Prostate gland (tissue), 2 donors: Measurements from ENCODE around the gene MRPL48.

ENCODE experiments used
- CTCF ChIP-seq, 4 experiments: fragments of 200-600 bp in 2 of 4; fragments of 450-650 bp in 2 of 4; sonication (generic) in 2 of 4; IDR thresholded peaks; 1 replicate in 3 of 4; 2 replicates in 1 of 4; pipeline ENCODE4 v1.5.1; 2016 to 2019; ENCODE audit warnings: antibody characterized with exemption in 4 of 4, mild to moderate bottlenecking in 2 of 4, moderate library complexity in 2 of 4
- POLR2A ChIP-seq: fragments of 450-650 bp; IDR thresholded peaks from one replicate; pipeline ENCODE4 v1.6.1; 2016; ENCODE audit warnings: antibody characterized with exemption, mild to moderate bottlenecking
- POLR2AphosphoS5 ChIP-seq: sonication (generic); formaldehyde crosslinking; IDR thresholded peaks from one replicate; pipeline ENCODE4 v1.6.1; 2017; ENCODE audit warnings: antibody characterized with exemption

GRCh38 chr11:73875840-73876239, 88.2 kb downstream of the MRPL48 start:
- TF ChIP-seq CTCF (IDR thresholded peaks at IDR 0.05) (no peak), POLR2A (no peak), POLR2AphosphoS5 (no peak)
